Suprapubic skin (tissue), 4 donors: Measurements from ENCODE around the gene IL9. TPM values are rescaled to one million over a fixed set of nuclear protein-coding genes. Genes with fewer than 3 reads are reported as not detected.

ENCODE experiments used
- DNase-seq, 2 donors: peaks; one replicate each; pipeline ENCODE4 v3.0.0-alpha.2; 2019; ENCODE audit warnings: low spot score in 2 of 2
- H3K27ac ChIP-seq: fragments of 200-600 bp; sonication (generic); one replicate; pipeline ENCODE4 v1.5.1; 2019
- H3K27me3 ChIP-seq: fragments of 200-600 bp; sonication (generic); one replicate; pipeline ENCODE4 v1.5.1; 2019
- H3K36me3 ChIP-seq: fragments of 200-600 bp; sonication (generic); one replicate; pipeline ENCODE4 v1.5.1; 2019
- H3K4me1 ChIP-seq: fragments of 200-600 bp; sonication (generic); one replicate; pipeline ENCODE4 v1.5.1; 2019
- H3K4me3 ChIP-seq: fragments of 200-600 bp; sonication (generic); one replicate; pipeline ENCODE4 v1.5.1; 2019; ENCODE audit warnings: mild to moderate bottlenecking
- H3K9me3 ChIP-seq: fragments of 200-600 bp; sonication (generic); one replicate; pipeline ENCODE4 v1.5.1; 2019
- EP300 ChIP-seq: sonication (generic); formaldehyde crosslinking; IDR thresholded peaks from one replicate; pipeline ENCODE4 v1.6.1; 2017; ENCODE audit warnings: antibody characterized with exemption
- POLR2A ChIP-seq, 2 donors: fragments of 450-650 bp; IDR thresholded peaks; one replicate each; pipeline ENCODE4 v1.6.1; 2017; ENCODE audit warnings: antibody characterized with exemption in 2 of 2, mild to moderate bottlenecking in 2 of 2, moderate library complexity in 2 of 2
- POLR2AphosphoS5 ChIP-seq, 3 donors: sonication (generic); formaldehyde crosslinking; IDR thresholded peaks; one replicate each; pipeline ENCODE4 v1.6.1; 2017; ENCODE audit warnings: antibody characterized with exemption in 3 of 3
- WGBS: methylation state at CpG from one replicate; pipeline ENCODE4 v1.1.5; 2018; 5-methylcytosine and 5-hydroxymethylcytosine counted together
- total RNA-seq, 4 donors: library from RNA; depleted of rRNA; stranded (reverse); fragments of >200 nt; gene quantifications; one replicate each; pipeline ENCODE4 v1.1.0, GENCODE V29; 2016
- TF ChIP-seq, protein P1 (sequence below), 2 donors: fragments of 200-600 bp in 1 of 2; fragments of 450-650 bp in 1 of 2; sonication (generic) in 1 of 2; IDR thresholded peaks; one replicate each; pipeline ENCODE4 v1.5.1; 2016 to 2019; ENCODE audit warnings: antibody characterized with exemption in 2 of 2, mild to moderate bottlenecking in 1 of 2, moderate library complexity in 1 of 2

Gene IL9
- total RNA-seq, 4 donors from 2014 or later = not detected

DNA sequence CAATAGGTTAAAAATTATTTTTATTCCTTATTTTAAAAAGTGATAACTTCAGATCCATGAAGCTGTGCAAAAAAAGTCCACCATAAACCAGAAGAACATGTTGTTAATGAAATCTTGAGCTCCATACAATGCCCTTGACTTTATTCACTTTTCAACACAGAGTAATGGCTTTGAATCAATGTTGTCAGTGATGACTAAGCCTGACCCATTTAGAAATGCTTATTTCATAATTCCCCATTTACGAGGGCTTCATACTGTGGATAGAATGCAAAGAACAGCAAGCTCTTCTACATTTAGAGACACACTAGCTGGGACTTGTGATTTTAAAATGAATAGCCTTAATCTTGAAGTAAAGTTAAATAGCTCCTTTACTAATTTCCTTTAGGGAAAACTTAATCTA, 25.7 kb upstream of the IL9 start:
- no peaks in the 10 kb centered on the region for H3K4me1 ChIP-seq
- H3K4me3 ChIP-seq = no peak overlapping the region
- H3K36me3 ChIP-seq = no peaks in the 10 kb centered on the region
- H3K27me3 ChIP-seq = peaks cover 50% of the 10 kb centered on the region
- no peak for DNase-seq
- TF ChIP-seq, protein P1, sequence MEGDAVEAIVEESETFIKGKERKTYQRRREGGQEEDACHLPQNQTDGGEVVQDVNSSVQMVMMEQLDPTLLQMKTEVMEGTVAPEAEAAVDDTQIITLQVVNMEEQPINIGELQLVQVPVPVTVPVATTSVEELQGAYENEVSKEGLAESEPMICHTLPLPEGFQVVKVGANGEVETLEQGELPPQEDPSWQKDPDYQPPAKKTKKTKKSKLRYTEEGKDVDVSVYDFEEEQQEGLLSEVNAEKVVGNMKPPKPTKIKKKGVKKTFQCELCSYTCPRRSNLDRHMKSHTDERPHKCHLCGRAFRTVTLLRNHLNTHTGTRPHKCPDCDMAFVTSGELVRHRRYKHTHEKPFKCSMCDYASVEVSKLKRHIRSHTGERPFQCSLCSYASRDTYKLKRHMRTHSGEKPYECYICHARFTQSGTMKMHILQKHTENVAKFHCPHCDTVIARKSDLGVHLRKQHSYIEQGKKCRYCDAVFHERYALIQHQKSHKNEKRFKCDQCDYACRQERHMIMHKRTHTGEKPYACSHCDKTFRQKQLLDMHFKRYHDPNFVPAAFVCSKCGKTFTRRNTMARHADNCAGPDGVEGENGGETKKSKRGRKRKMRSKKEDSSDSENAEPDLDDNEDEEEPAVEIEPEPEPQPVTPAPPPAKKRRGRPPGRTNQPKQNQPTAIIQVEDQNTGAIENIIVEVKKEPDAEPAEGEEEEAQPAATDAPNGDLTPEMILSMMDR (IDR thresholded peaks at IDR 0.05) = no peak
- TF ChIP-seq POLR2AphosphoS5 (IDR thresholded peaks at IDR 0.05) (no peak), POLR2A (IDR thresholded peaks at IDR 0.05) (no peak), EP300 (no peak)
- WGBS = 5% methylated on average over 1 of the region's 1 CpG
- H3K27ac ChIP-seq = no peak overlapping the region
- no peaks in the 10 kb centered on the region for H3K9me3 ChIP-seq

DNA sequence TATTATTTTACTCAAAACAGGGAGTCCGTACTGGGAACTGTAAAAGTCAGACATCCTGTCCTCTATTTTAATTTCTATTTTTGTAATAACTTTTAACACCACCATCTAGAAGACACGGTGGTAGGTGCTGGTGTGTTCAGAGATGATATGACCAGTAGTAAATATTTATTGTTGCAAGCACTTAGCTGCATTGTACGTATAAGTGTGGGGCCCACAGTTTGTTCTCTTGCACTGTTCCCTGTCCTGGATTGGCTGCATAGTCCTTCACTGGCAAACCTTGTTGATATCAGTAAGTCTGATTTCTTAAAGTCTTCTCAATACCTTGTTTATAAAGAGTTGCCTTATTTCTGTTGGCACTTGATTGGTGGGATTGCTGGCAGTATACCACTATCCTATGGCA, 24.6 kb upstream of the IL9 start:
- TF ChIP-seq, protein P1 (IDR thresholded peaks at IDR 0.05) = no peak
- no peak for TF ChIP-seq POLR2AphosphoS5 (IDR thresholded peaks at IDR 0.05)
- Histone ChIP-seq H3K36me3 (no peaks in the 10 kb centered on the region), H3K27ac (no peak overlapping the region), H3K4me3 (no peak overlapping the region), H3K4me1 (no peaks in the 10 kb centered on the region), H3K9me3 (no peaks in the 10 kb centered on the region), H3K27me3 (peaks cover 40% of the 10 kb centered on the region)
- WGBS = 82% methylated on average over 3 of the region's 3 CpGs
- DNase-seq = no peak

DNA sequence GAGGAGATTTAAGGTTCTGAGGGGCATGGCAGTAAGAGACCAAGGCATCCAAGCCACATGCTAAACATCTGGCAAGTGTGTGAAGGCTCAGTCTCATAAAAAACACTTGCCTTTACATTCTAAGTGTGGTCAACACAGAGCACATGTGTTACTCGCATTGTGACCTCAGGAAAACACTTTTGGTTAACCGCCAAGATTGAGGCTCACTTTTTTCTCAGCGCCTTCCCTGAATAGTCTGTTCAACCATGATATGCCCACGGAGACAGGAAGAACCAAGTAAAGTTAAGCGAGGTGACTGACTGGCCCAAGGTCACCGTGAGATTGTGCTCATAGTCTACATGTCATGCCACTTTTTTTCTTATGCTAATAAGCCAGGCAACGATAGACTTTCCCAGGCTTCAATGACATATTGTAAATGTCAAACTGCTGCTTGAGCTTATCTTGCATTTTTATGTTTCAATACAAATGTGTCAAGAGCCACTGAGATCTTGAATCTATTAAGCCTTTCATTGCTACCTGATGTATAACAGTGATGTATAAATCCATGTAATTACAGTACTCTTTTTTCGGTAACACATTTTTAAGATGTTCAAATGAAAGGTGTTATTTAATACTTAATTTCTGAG, 21.1 kb upstream of the IL9 start:
- no peaks in the 10 kb centered on the region for H3K4me1 ChIP-seq
- no peak for DNase-seq
- 71% methylated on average over 8 of the region's 8 CpGs for WGBS
- H3K27ac ChIP-seq = no peak overlapping the region
- peaks cover 41% of the 10 kb centered on the region for H3K27me3 ChIP-seq
- no peaks in the 10 kb centered on the region for H3K36me3 ChIP-seq
- no peaks in the 10 kb centered on the region for H3K9me3 ChIP-seq
- H3K4me3 ChIP-seq = no peak overlapping the region
- TF ChIP-seq, protein P1 (IDR thresholded peaks at IDR 0.05) = no peak
- TF ChIP-seq POLR2A (IDR thresholded peaks at IDR 0.05) (no peak), POLR2AphosphoS5 (IDR thresholded peaks at IDR 0.05) (no peak), EP300 (no peak)

DNA sequence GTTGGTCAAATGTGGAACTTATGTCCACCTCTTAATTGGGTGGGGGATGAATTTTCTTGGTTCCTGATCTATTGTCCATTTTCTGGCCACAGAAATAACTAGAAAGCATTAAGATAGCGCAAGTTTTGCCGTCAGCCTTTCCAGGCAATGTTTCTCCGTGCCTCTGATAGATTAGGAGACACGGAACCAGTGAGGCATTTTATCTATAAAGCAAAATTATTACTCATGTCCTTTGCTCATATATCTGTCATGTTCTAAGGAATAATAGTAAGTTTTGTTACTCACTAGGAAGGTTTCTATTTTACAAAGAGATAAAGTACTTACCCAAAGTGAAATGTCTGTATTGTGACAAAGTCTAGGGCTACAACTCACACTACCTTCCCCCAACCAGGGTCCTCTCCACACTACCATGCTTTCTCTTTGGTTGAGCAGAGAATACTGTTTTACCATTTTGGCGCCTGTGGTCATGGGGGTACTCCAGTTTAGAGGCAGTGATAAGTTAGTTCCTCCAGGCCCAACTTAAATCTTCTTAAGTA, 19.9 kb upstream of the IL9 start:
- Histone ChIP-seq H3K4me1 (no peaks in the 10 kb centered on the region), H3K27ac (no peak overlapping the region), H3K27me3 (peaks cover 53% of the 10 kb centered on the region), H3K36me3 (no peaks in the 10 kb centered on the region), H3K4me3 (no peak overlapping the region), H3K9me3 (no peaks in the 10 kb centered on the region)
- TF ChIP-seq EP300 (no peak), POLR2AphosphoS5 (IDR thresholded peaks at IDR 0.05) (no peak), POLR2A (IDR thresholded peaks at IDR 0.05) (no peak)
- TF ChIP-seq, protein P1 (IDR thresholded peaks at IDR 0.05) = no peak
- 91% methylated on average over 5 of the region's 5 CpGs for WGBS
- no peak for DNase-seq

DNA sequence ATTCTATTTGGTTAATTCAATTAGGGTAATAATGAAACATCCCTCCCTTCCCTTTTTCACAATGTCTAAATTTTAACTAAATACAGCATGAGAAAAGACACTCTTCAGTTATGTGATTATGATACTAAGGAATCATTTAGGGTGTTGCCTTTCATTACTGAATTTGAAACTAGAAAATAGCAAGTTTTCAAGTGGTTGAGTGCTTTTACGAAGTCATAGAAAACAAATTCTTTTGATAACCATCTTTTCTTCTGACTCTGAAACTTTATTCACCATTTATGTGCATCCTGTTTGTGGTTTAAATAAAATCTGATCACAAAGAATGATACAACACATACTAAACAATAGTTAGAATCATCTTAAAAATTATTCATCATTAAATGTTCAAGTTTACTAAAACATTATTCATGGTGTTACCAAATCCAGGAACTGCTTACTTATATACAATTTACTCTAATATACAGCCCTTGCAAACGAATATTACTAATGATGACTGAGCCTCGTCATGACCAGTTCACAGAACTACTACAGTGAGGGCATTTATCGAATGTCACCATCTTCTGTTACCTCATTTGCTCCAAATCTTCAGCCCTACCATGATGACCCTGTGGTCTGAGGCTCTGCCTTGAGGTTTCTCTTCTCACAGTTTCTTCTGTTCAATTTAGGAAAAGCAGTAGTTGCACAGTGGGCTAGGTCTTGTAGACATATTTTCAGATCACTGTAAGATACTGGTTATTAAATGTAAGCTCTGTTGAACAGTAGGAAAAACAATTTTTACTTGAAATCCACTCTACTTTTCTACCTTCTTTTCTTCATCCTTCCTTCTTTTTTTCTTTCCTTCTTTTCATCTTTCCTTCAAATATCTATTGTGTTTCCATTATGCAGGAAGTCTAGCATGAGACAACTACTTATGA, 18.3 kb upstream of the IL9 start:
- no peak overlapping the region for H3K27ac ChIP-seq
- H3K27me3 ChIP-seq = peaks cover 60% of the 10 kb centered on the region
- 71% methylated on average over 4 of the region's 4 CpGs for WGBS
- H3K4me3 ChIP-seq = no peak overlapping the region
- H3K36me3 ChIP-seq = no peaks in the 10 kb centered on the region
- H3K9me3 ChIP-seq = no peaks in the 10 kb centered on the region
- no peak for TF ChIP-seq EP300
- TF ChIP-seq POLR2A (IDR thresholded peaks at IDR 0.05) = no peak
- no peak for DNase-seq
- H3K4me1 ChIP-seq = no peaks in the 10 kb centered on the region
